PFSK-1 (cell line): ENCODE results near the gene FAM228B.

Experiments
- POLR2AphosphoS5 ChIP-seq: IDR thresholded peaks from 2 replicates; pipeline ENCODE4 v1.6.1; 2012; ENCODE audit warnings: low read depth, mild to moderate bottlenecking, control low read depth, low read length, moderate library complexity
- REST ChIP-seq, 2 experiments: IDR thresholded peaks; 2 replicates each; pipeline versions ENCODE4 v1.6.1 to v1.8.0; 2011 to 2012; ENCODE audit warnings: low read depth in 2 of 2, low read length in 2 of 2, control low read depth in 1 of 2, inconsistent platforms in 1 of 2, mild to moderate bottlenecking in 1 of 2, moderate library complexity in 1 of 2; ENCODE audit not compliant: insufficient read depth in 1 of 2
- SIN3A ChIP-seq: IDR thresholded peaks from 2 replicates; pipeline ENCODE4 v1.6.1; 2012; ENCODE audit warnings: mild to moderate bottlenecking, low read length, moderate library complexity, borderline replicate concordance; ENCODE audit not compliant: insufficient read depth

DNA sequence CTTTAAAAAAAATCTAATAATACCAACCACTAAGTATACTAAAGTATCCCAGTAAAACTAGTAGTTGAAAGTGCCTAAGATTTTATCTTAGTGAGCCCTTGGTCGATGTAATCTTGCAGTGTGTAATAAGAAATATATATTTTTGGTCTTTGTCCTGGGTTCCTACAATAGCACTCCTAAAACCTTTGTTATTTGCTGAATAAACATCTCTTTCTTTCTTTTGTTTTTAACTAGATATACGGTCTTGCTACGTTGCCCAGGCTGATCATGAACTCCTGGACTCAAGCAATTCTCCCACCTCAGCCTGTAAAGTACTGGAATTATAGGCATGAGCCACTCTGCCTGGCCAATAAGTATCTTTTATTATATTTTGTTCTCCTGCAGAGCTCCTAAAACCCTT is 36.2 kb upstream of the FAM228B start:
- TF ChIP-seq POLR2AphosphoS5 (no peak), SIN3A (no peak), REST (IDR thresholded peaks at IDR 0.05; ENCODE audit: insufficient read depth in 1 of 2, low read depth in 2 of 2, low read length in 2 of 2) (no peak)
